ENCODE data around the gene LCT.

DNA sequence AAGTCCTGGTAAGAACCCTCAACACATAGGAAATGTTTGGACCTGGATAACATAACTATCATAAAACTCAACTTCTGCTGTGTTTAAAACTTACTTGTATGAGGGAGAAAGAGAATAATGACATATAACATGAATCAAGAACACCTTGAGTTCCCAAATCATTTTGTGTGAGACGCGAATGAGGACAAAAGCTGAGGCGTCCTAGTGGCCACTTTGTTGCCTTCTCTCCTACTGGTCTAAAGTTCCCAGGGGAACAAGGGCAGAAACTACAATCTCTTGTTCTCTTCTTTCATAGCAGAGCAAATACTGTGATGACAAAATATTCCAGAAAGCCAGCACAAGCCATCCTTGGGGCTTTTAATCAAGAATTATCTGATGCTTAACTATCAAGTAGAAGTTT, 8.3 kb upstream of the LCT start:
- TF ChIP-seq CSDC2 (CRISPR knock-in tag; IDR thresholded peaks at IDR 0.05) (no peak), RARB (CRISPR knock-in tag; IDR thresholded peaks at IDR 0.05) (no peak), ESRRG (CRISPR knock-in tag; IDR thresholded peaks at IDR 0.05) (no peak), ZNF565 (CRISPR knock-in tag; conservative IDR thresholded peaks at IDR 0.05; ENCODE audit: low read depth) (no peak), PPARA (CRISPR knock-in tag; IDR thresholded peaks at IDR 0.05; ENCODE audit: borderline replicate concordance) (no peak), ZFP30 (CRISPR knock-in tag; IDR thresholded peaks at IDR 0.05) (no peak), SNAI2 (CRISPR knock-in tag; IDR thresholded peaks at IDR 0.05) (no peak)
- TF ChIP-seq, protein P1, sequence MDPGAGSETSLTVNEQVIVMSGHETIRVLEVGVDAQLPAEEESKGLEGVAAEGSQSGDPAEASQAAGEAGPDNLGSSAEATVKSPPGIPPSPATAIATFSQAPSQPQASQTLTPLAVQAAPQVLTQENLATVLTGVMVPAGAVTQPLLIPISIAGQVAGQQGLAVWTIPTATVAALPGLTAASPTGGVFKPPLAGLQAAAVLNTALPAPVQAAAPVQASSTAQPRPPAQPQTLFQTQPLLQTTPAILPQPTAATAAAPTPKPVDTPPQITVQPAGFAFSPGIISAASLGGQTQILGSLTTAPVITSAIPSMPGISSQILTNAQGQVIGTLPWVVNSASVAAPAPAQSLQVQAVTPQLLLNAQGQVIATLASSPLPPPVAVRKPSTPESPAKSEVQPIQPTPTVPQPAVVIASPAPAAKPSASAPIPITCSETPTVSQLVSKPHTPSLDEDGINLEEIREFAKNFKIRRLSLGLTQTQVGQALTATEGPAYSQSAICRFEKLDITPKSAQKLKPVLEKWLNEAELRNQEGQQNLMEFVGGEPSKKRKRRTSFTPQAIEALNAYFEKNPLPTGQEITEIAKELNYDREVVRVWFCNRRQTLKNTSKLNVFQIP (CRISPR knock-in tag; IDR thresholded peaks at IDR 0.05; ENCODE audit: borderline replicate concordance, low read depth): no peak
